HEK293T (cell line): Measurements from ENCODE around the gene VARS2.

ENCODE experiments used
- ARNT ChIP-seq: fragments of 450-650 bp; IDR thresholded peaks from 2 replicates; pipeline ENCODE4 v1.6.1; 2017; ENCODE audit warnings: mild to moderate bottlenecking
- BHLHE40 ChIP-seq: fragments of 450-650 bp; IDR thresholded peaks from 2 replicates; pipeline ENCODE4 v1.6.1; 2016; ENCODE audit warnings: mild to moderate bottlenecking, moderate library complexity, borderline replicate concordance
- CTBP1 ChIP-seq: fragments of 450-650 bp; IDR thresholded peaks from 2 replicates; pipeline ENCODE4 v1.6.1; 2016; ENCODE audit warnings: borderline replicate concordance
- ELF4 ChIP-seq: fragments of 450-650 bp; IDR thresholded peaks from 2 replicates; pipeline ENCODE4 v1.6.1; 2017; ENCODE audit warnings: antibody characterized with exemption
- FOXA1 ChIP-seq: fragments of 450-650 bp; IDR thresholded peaks from 2 replicates; pipeline ENCODE4 v1.6.1; 2016; ENCODE audit warnings: mild to moderate bottlenecking
- FOXK2 ChIP-seq: fragments of 450-650 bp; IDR thresholded peaks from 2 replicates; pipeline ENCODE4 v1.6.1; 2016; ENCODE audit warnings: mild to moderate bottlenecking
- FOXM1 ChIP-seq: fragments of 450-650 bp; IDR thresholded peaks from 2 replicates; pipeline ENCODE4 v1.6.1; 2017; ENCODE audit warnings: mild to moderate bottlenecking, borderline replicate concordance
- NFRKB ChIP-seq: fragments of 450-650 bp; IDR thresholded peaks from 2 replicates; pipeline ENCODE4 v1.6.1; 2016; ENCODE audit warnings: mild to moderate bottlenecking, moderate library complexity
- TARDBP ChIP-seq: fragments of 450-650 bp; IDR thresholded peaks from 2 replicates; pipeline ENCODE4 v1.6.1; 2016
- ZNF384 ChIP-seq: fragments of 450-650 bp; IDR thresholded peaks from 2 replicates; pipeline ENCODE4 v1.6.1; 2016
- TF ChIP-seq, protein P1 (sequence below): fragments of 450-650 bp; IDR thresholded peaks from 2 replicates; pipeline ENCODE4 v1.6.1; 2016

DNA sequence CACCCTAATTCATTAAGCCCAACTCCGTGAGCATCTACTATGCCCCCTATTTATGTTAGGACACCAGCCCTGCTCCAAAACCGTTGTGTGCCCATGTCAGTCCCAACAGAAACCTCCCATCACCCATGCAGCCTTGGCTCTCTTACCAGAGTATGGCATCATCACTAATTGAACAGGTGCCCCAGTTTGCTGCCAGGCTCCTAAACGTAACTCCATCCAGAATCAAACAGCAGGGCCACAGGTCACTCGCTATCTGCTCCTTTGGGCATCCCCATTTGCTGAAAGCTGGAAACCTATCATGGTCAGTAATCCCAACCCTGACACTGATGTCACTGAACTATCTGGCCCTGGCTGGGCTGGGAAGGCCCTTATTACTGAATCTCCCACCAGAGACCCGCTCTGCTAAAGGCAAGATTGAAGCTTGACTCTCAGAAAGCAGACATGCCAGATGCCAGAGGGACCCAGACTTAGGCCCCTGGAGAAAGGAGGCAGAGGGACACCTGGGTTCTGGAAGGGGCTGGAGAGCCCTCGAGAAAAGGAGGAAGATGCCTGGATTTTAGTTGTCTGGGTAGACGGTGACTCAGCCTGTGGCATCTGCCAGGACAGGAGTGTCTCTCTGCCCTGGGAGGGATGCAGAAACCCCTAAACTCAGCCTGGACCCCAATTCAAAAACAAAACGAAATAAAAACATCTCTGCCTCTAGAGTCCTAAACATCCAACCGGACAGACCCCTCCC lies 40.8 kb downstream of the VARS2 start:
- TF ChIP-seq FOXM1, result no peak
- TF ChIP-seq ELF4, result no peak
- no peak for TF ChIP-seq BHLHE40
- TF ChIP-seq FOXA1, result no peak
- TF ChIP-seq TARDBP, result no peak
- no peak for TF ChIP-seq CTBP1
- TF ChIP-seq, protein P1, sequence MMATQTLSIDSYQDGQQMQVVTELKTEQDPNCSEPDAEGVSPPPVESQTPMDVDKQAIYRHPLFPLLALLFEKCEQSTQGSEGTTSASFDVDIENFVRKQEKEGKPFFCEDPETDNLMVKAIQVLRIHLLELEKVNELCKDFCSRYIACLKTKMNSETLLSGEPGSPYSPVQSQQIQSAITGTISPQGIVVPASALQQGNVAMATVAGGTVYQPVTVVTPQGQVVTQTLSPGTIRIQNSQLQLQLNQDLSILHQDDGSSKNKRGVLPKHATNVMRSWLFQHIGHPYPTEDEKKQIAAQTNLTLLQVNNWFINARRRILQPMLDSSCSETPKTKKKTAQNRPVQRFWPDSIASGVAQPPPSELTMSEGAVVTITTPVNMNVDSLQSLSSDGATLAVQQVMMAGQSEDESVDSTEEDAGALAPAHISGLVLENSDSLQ, result no peak
- TF ChIP-seq FOXK2, result no peak
- no peak for TF ChIP-seq NFRKB
- TF ChIP-seq ZNF384, result no peak
- TF ChIP-seq ARNT, result no peak
